HepG2 (cell line): ENCODE results near the gene NOL4L. TPM values are rescaled to one million over a fixed set of nuclear protein-coding genes. Genes with fewer than 3 reads are reported as not detected.
A peak's percentile ranks its signal among the peaks of the same experiment; 100 is the strongest.

Source experiments
- HNRNPK ChIP-seq: fragments of 200-400 bp; formaldehyde crosslinking; IDR thresholded peaks from 2 replicates; pipeline ENCODE4 v1.6.1; 2018; ENCODE audit warnings: low read length, low read depth, moderate library complexity, mild to moderate bottlenecking; ENCODE audit not compliant: poor library complexity, severe bottlenecking
- KDM5B ChIP-seq: sonication (generic); formaldehyde crosslinking; IDR thresholded peaks from 2 replicates; pipeline ENCODE4 v1.4.0; 2020; ENCODE audit warnings: missing genetic modification reagents, mild to moderate bottlenecking, borderline replicate concordance
- MAFF ChIP-seq: IDR thresholded peaks from 2 replicates; pipeline ENCODE4 v1.6.1; 2011; ENCODE audit warnings: low read depth, low read length, improper control_type of control experiment
- MED8 ChIP-seq: sonication (generic); formaldehyde crosslinking; IDR thresholded peaks from 2 replicates; pipeline ENCODE4 v1.8.1; 2023; ENCODE audit warnings: mild to moderate bottlenecking, missing genetic modification reagents; ENCODE audit not compliant: insufficient replicate concordance
- MIXL1 ChIP-seq: IDR thresholded peaks from 2 replicates; pipeline ENCODE4 v1.6.1; 2016
- SMAD1 ChIP-seq: sonication (generic); formaldehyde crosslinking; IDR thresholded peaks from 2 replicates; pipeline ENCODE4 v1.4.0; 2020; ENCODE audit warnings: missing genetic modification reagents, low read depth, mild to moderate bottlenecking, borderline replicate concordance
- TGIF2 ChIP-seq: IDR thresholded peaks from 2 replicates; pipeline ENCODE4 v1.6.1; 2016; ENCODE audit warnings: control low read depth, missing compliant biosample characterization
- U2AF2 ChIP-seq: fragments of 200-400 bp; formaldehyde crosslinking; IDR thresholded peaks from 2 replicates; pipeline ENCODE4 v1.6.1; 2017; ENCODE audit warnings: low read depth, mild to moderate bottlenecking, low read length
- ZIK1 ChIP-seq: sonication (generic); formaldehyde crosslinking; IDR thresholded peaks from 2 replicates; pipeline ENCODE4 v1.5.0; 2020; ENCODE audit warnings: mild to moderate bottlenecking, low read depth, missing genetic modification reagents, borderline replicate concordance
- ZNF558 ChIP-seq: sonication (generic); formaldehyde crosslinking; IDR thresholded peaks from 2 replicates; pipeline ENCODE4 v1.9.0; 2022; ENCODE audit warnings: mild to moderate bottlenecking, missing genetic modification reagents, borderline replicate concordance
- ZSCAN25 ChIP-seq: sonication (generic); formaldehyde crosslinking; IDR thresholded peaks from 2 replicates; pipeline ENCODE4 v1.8.0; 2022; ENCODE audit warnings: mild to moderate bottlenecking, missing genetic modification reagents
- polyA plus RNA-seq, 8 experiments: library from polyadenylated mRNA; depleted of rRNA in 3 of 8; stranded (reverse) in 7 of 8; unstranded in 1 of 8; fragments of >200 nt; fragmentation: Illumina TruSeq in 4 of 8; extraction: Trizol in 4 of 8; gene quantifications; 2 replicates each; pipeline versions ENCODE4 v1.2.1 to v1.2.3, GENCODE V29; 2011 to 2016; ENCODE audit warnings: low read depth in 4 of 8, missing spikeins in 1 of 8, mixed read lengths in 1 of 8; ENCODE audit not compliant: insufficient read depth in 1 of 8
- total RNA-seq, 5 experiments: library from RNA; depleted of rRNA; stranded (reverse); fragments of >200 nt; fragmentation: Illumina TruSeq; extraction: Trizol; gene quantifications; 2 replicates each; pipeline ENCODE4 v1.2.3, GENCODE V29; 2016; ENCODE audit warnings: low read depth in 1 of 5
- TF ChIP-seq, protein P1 (sequence below), 2 experiments: sonication (generic) in 1 of 2; formaldehyde crosslinking in 1 of 2; IDR thresholded peaks; 2 replicates each; pipeline versions ENCODE4 v1.5.1 to v1.6.1; 2011 to 2020; ENCODE audit warnings: borderline replicate concordance in 1 of 2, low read depth in 1 of 2, low read length in 1 of 2, mild to moderate bottlenecking in 1 of 2, missing genetic modification reagents in 1 of 2, moderate library complexity in 1 of 2
- TF ChIP-seq, protein P2 (sequence below): sonication (generic); formaldehyde crosslinking; IDR thresholded peaks from 2 replicates; pipeline ENCODE4 v1.5.0; 2020; ENCODE audit warnings: mild to moderate bottlenecking, missing genetic modification reagents, moderate library complexity
- TF ChIP-seq, protein P3 (sequence below): sonication (generic); formaldehyde crosslinking; IDR thresholded peaks from 2 replicates; pipeline ENCODE4 v1.5.1; 2020; ENCODE audit warnings: missing genetic modification reagents, mild to moderate bottlenecking, borderline replicate concordance
- TF ChIP-seq, protein P4 (sequence below): sonication (generic); formaldehyde crosslinking; conservative IDR thresholded peaks from 2 replicates; pipeline ENCODE4 v1.4.0; 2020; ENCODE audit warnings: mild to moderate bottlenecking, missing genetic modification reagents, moderate library complexity
- TF ChIP-seq, protein P5 (sequence below): sonication (generic); formaldehyde crosslinking; IDR thresholded peaks from 2 replicates; pipeline ENCODE4 v1.4.0; 2020; ENCODE audit warnings: mild to moderate bottlenecking, missing genetic modification reagents

The NOL4L gene
- total and polyA plus RNA-seq, 2 of the 13 experiments (the other 11 are each of a cell fraction or from before 2014, with no cell fraction given) = 16.6 to 35.4 TPM

DNA sequence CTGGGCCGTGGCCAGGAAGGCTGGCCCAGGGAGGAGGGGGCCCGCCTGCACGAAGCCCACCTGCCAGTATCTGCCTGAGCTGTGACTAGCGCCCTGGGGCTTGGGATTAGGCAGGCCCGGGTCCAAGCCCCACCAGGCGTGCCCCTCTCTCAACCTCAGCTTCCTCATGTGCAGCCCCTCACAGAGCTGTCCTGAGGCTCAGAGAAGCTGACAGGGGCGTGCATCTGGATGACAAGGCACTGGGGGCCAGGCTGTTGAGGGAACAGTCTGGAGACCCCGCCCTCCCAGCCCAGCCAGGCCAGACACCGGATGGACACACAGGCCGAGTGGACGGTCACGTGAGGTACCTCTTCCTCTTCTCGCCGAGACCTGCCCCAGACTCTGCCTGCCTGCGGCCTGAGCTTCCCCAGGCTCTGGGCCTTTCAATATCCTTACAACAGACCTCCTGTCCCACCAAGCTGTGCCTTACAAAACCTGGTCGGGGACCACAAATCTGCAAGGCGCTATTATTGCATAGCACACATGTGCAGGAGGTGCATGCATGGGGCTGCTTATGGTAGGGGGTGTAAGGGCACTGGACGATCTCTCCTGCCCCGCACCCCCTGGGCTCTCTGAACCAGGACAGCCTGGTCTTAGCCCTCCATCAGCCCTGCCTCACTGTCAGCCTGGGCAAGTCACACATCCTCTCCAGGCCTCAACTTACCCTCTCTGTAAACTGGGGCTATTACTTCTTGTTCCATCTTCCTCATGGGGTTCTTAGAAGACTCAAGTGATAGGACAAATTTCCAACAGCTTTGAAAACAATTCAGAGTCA lies 20.0 kb downstream of the NOL4L start (continued):
- TF ChIP-seq, protein P1, sequence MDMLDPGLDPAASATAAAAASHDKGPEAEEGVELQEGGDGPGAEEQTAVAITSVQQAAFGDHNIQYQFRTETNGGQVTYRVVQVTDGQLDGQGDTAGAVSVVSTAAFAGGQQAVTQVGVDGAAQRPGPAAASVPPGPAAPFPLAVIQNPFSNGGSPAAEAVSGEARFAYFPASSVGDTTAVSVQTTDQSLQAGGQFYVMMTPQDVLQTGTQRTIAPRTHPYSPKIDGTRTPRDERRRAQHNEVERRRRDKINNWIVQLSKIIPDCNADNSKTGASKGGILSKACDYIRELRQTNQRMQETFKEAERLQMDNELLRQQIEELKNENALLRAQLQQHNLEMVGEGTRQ (IDR thresholded peaks at IDR 0.05; ENCODE audit: low read depth, low read length) = peak; percentile 64
- TF ChIP-seq, protein P1 (CRISPR knock-in tag; IDR thresholded peaks at IDR 0.05; ENCODE audit: borderline replicate concordance) = peak; percentile 79; the same call in 1 of the 2 replicates
- TF ChIP-seq, protein P2, sequence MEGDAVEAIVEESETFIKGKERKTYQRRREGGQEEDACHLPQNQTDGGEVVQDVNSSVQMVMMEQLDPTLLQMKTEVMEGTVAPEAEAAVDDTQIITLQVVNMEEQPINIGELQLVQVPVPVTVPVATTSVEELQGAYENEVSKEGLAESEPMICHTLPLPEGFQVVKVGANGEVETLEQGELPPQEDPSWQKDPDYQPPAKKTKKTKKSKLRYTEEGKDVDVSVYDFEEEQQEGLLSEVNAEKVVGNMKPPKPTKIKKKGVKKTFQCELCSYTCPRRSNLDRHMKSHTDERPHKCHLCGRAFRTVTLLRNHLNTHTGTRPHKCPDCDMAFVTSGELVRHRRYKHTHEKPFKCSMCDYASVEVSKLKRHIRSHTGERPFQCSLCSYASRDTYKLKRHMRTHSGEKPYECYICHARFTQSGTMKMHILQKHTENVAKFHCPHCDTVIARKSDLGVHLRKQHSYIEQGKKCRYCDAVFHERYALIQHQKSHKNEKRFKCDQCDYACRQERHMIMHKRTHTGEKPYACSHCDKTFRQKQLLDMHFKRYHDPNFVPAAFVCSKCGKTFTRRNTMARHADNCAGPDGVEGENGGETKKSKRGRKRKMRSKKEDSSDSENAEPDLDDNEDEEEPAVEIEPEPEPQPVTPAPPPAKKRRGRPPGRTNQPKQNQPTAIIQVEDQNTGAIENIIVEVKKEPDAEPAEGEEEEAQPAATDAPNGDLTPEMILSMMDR (CRISPR knock-in tag) = no peak
- 0 out of 2 replicates have a peak, but pooled peaks have one; percentile 15 for TF ChIP-seq ZIK1 (CRISPR knock-in tag)
- TF ChIP-seq U2AF2 = no peak
- no peak for TF ChIP-seq MIXL1 (CRISPR knock-in tag)
- no peak; the same call in none of the 2 replicates for TF ChIP-seq KDM5B (CRISPR knock-in tag)
- peak; percentile 81; the same call in 1 of the 2 replicates for TF ChIP-seq SMAD1
- TF ChIP-seq TGIF2 (CRISPR knock-in tag) = no peak
- TF ChIP-seq, protein P3, sequence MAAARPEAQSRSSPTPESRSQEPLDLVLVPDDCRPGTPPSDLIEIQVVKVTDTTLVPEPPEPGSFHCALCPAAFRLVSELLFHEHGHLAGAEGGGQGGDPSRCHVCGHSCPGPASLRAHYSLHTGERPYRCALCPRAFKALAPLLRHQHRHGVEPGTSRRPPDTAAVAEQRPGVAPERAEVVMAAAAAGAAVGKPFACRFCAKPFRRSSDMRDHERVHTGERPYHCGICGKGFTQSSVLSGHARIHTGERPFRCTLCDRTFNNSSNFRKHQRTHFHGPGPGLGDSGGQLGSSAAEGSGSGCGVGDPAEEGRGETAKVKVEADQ = no peak
- no peak for TF ChIP-seq HNRNPK
- TF ChIP-seq MAFF = no peak
- TF ChIP-seq ZSCAN25 (CRISPR knock-in tag) = no peak
- TF ChIP-seq MED8 = no peak
- TF ChIP-seq, protein P4, sequence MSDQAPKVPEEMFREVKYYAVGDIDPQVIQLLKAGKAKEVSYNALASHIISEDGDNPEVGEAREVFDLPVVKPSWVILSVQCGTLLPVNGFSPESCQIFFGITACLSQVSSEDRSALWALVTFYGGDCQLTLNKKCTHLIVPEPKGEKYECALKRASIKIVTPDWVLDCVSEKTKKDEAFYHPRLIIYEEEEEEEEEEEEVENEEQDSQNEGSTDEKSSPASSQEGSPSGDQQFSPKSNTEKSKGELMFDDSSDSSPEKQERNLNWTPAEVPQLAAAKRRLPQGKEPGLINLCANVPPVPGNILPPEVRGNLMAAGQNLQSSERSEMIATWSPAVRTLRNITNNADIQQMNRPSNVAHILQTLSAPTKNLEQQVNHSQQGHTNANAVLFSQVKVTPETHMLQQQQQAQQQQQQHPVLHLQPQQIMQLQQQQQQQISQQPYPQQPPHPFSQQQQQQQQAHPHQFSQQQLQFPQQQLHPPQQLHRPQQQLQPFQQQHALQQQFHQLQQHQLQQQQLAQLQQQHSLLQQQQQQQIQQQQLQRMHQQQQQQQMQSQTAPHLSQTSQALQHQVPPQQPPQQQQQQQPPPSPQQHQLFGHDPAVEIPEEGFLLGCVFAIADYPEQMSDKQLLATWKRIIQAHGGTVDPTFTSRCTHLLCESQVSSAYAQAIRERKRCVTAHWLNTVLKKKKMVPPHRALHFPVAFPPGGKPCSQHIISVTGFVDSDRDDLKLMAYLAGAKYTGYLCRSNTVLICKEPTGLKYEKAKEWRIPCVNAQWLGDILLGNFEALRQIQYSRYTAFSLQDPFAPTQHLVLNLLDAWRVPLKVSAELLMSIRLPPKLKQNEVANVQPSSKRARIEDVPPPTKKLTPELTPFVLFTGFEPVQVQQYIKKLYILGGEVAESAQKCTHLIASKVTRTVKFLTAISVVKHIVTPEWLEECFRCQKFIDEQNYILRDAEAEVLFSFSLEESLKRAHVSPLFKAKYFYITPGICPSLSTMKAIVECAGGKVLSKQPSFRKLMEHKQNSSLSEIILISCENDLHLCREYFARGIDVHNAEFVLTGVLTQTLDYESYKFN (CRISPR knock-in tag) = peak; percentile 29; the same call in 1 of the 2 replicates
- TF ChIP-seq, protein P5, sequence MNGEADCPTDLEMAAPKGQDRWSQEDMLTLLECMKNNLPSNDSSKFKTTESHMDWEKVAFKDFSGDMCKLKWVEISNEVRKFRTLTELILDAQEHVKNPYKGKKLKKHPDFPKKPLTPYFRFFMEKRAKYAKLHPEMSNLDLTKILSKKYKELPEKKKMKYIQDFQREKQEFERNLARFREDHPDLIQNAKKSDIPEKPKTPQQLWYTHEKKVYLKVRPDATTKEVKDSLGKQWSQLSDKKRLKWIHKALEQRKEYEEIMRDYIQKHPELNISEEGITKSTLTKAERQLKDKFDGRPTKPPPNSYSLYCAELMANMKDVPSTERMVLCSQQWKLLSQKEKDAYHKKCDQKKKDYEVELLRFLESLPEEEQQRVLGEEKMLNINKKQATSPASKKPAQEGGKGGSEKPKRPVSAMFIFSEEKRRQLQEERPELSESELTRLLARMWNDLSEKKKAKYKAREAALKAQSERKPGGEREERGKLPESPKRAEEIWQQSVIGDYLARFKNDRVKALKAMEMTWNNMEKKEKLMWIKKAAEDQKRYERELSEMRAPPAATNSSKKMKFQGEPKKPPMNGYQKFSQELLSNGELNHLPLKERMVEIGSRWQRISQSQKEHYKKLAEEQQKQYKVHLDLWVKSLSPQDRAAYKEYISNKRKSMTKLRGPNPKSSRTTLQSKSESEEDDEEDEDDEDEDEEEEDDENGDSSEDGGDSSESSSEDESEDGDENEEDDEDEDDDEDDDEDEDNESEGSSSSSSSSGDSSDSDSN = no peak; the same call in 1 of the 2 replicates
- TF ChIP-seq ZNF558 (CRISPR knock-in tag) = 0 out of 2 replicates have a peak, but pooled peaks have one; percentile 52
